ENCODE results near the gene N4BP2. TPM values are rescaled to one million over a fixed set of nuclear protein-coding genes. Genes with fewer than 3 reads are reported as not detected.

Gene N4BP2
- total RNA-seq, 1 donor from 2014 or later, result 9.8 TPM

- Histone ChIP-seq H3K27me3 (no peaks in the 10 kb centered on the region), H3K4me3 (no peak overlapping the region), H3K36me3 (no peaks in the 10 kb centered on the region), H3K4me1 (no peaks in the 10 kb centered on the region), H3K27ac (no peak overlapping the region), H3K9me3 (peaks cover 1% of the 10 kb centered on the region)
- ATAC-seq (no peak), DNase-seq (no peak)
- TF ChIP-seq CTCF (IDR thresholded peaks at IDR 0.05), result no peak
- intact Hi-C loops (cut with DNase I), result no loop called here
Measured at GRCh38 chr4:40173470-40173875, 116.8 kb downstream of the N4BP2 start.

GRCh38 chr4:40176602-40177001 lies 120.0 kb downstream of the N4BP2 start:
- Histone ChIP-seq H3K27me3 (no peaks in the 10 kb centered on the region), H3K9me3 (no peaks in the 10 kb centered on the region), H3K36me3 (no peaks in the 10 kb centered on the region), H3K4me1 (no peaks in the 10 kb centered on the region), H3K27ac (no peak overlapping the region), H3K4me3 (no peak overlapping the region)
- intact Hi-C loops (cut with DNase I), result no loop called here
- DNase-seq (no peak), ATAC-seq (no peak)
- no peak for TF ChIP-seq CTCF (IDR thresholded peaks at IDR 0.05)

GRCh38 chr4:40177591-40177990 lies 120.9 kb downstream of the N4BP2 start:
- no peak overlapping the region for H3K27ac ChIP-seq
- no peaks in the 10 kb centered on the region for H3K36me3 ChIP-seq
- H3K4me3 ChIP-seq, result no peak overlapping the region
- TF ChIP-seq CTCF (IDR thresholded peaks at IDR 0.05), result no peak
- intact Hi-C loops (cut with DNase I), result no loop called here
- H3K9me3 ChIP-seq, result no peaks in the 10 kb centered on the region
- ATAC-seq (no peak), DNase-seq (no peak)
- H3K4me1 ChIP-seq, result no peaks in the 10 kb centered on the region
- H3K27me3 ChIP-seq, result no peaks in the 10 kb centered on the region

- Histone ChIP-seq H3K27ac (no peak overlapping the region), H3K9me3 (no peaks in the 10 kb centered on the region), H3K27me3 (no peaks in the 10 kb centered on the region), H3K4me1 (no peaks in the 10 kb centered on the region), H3K4me3 (no peak overlapping the region), H3K36me3 (no peaks in the 10 kb centered on the region)
- no peak for ATAC-seq
- intact Hi-C loops (cut with DNase I), result no loop called here
- DNase-seq, result no peak
- TF ChIP-seq CTCF (IDR thresholded peaks at IDR 0.05), result no peak
Measured at GRCh38 chr4:40178672-40179071, 122.0 kb downstream of the N4BP2 start.

GRCh38 chr4:40179360-40179759 lies 122.7 kb downstream of the N4BP2 start:
- DNase-seq (no peak), ATAC-seq (no peak)

More at GRCh38 chr4:40179360-40179759, 122.7 kb downstream of the N4BP2 start:
- Histone ChIP-seq H3K4me3 (no peak overlapping the region), H3K36me3 (no peaks in the 10 kb centered on the region), H3K27me3 (no peaks in the 10 kb centered on the region), H3K27ac (no peak overlapping the region), H3K9me3 (no peaks in the 10 kb centered on the region), H3K4me1 (no peaks in the 10 kb centered on the region)
- TF ChIP-seq CTCF (IDR thresholded peaks at IDR 0.05), result no peak
- intact Hi-C loops (cut with DNase I), result no loop called here
